ENCODE measurements around the gene TC2N.
"Not testable (repeated sequence)": the region's sequence is repeated elsewhere in the genome, so short reads cannot be mapped to it uniquely, and the experiment has no call there.

TC2N gene

DNA sequence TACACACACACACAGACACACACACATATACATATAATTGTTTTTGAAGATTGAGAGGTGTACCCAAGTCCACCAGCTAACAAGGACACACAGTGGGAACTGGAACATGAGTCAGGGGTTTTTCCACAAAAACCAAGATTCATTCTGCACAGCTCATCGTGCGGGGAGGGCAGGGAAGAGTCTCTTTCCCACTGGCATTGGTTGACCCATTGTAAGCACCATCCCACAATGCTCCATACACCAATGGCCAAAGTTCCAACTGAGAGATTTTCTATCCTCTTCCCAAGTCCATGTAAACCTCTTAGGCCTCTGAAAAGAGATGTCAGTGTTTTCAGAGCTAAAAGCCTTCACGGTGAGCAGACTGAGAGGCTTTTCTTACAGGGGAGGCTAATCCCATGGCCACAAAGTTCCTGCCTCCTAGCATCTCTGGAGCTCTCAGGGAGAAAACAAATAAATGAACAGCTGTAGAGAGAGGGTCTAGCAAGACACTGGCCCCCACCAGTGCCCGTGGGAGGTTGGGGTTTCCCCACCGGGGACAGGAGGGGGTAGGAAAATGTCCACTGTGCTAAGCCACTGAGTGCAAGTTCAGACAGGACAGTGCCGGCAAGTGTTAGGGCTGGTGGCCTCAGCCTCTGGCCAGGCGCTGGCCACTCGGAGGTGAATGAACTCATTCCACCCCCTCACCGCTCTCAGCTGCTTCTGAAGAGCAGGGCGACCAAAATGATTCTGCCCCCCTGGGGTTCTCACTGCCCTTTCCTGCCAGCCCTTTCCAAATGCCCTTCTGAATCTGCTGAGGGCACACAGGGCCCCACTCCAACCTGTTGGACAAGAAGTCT lies 21.5 kb upstream of the TC2N start:
- DNase-seq, result no peak

- DNase-seq, result no peak
Observed at GRCh38 chr14:91886961-91887360, 19.6 kb upstream of the TC2N start.

- DNase-seq, result no peak
Observed at GRCh38 chr14:91885839-91886238, 18.5 kb upstream of the TC2N start.

DNA sequence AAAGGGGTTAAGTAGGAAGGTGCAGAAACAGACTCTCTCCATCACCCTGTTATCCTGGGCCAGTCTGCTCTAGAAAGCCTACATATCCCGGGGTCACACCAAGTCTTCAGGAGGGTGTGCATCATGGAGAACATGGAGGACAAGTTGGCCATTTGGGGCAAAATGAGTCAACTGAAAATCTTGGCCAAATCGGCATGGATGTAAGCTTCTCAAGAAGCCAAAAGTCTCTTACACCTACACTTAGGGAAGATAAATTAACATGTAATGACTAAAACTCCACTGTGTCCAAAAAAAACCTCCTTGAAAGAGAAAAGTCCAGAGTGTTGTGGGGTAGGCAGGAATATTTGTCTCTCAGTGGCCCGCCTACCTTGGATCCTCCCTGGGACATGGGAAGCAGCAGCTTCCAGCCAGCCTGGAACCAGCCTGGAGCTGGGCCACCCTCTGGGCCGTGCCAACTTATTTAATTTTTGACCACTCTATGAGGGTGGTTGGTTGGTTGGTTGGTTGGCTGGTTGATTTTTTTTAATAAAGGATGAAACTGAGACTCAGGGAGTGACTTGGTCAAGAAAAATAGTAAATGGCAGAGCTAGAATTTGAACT lies 17.9 kb upstream of the TC2N start:
- no peak for DNase-seq

DNA sequence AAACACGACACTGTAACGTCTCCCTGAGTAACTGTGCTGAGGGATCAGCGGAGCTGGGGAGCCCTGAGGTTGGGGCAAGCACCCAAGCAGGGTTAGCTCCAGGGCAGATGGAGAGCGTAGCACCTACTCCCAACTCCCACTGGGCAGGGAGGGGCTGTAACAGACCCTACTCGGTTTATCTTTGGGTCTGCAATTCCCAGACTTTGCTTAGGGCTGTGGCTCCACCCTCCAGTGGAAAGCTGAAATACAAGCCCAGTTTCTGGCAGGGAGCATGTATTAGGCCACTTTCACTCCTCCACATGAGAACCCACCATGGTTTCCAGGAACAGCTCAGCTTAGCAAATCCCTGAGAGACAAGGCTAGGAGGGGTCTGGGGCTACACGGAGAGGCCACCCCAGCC lies 17.3 kb upstream of the TC2N start:
- no peak for DNase-seq

- DNase-seq, result no peak
Observed at GRCh38 chr14:91883753-91884152, 16.4 kb upstream of the TC2N start.

- DNase-seq, result no peak
Observed at GRCh38 chr14:91882776-91883175, 15.4 kb upstream of the TC2N start.

- no peak for DNase-seq
Observed at GRCh38 chr14:91882369-91882768, 15.0 kb upstream of the TC2N start.

GRCh38 chr14:91879196-91879595 lies 11.9 kb upstream of the TC2N start:
- DNase-seq, result no peak

DNA sequence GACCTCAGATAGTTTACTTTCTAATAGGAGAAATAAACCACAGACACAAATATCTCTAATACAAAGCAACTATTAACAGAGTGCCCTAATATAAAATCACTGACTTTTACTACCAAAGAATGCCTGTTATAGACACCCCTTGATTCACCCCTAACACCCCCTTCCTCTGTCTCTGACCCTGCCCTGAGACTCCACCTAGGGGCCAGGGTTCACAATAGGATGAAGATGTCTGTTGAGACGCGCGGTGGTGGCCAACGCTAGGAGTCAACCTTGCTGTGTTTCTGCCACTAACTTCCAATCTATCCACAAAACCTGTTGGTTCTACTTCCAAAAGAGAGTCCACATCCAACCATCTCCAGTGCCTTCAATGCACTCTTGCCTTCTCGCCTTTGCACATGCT lies 10.9 kb upstream of the TC2N start:
- no peak for DNase-seq

DNA sequence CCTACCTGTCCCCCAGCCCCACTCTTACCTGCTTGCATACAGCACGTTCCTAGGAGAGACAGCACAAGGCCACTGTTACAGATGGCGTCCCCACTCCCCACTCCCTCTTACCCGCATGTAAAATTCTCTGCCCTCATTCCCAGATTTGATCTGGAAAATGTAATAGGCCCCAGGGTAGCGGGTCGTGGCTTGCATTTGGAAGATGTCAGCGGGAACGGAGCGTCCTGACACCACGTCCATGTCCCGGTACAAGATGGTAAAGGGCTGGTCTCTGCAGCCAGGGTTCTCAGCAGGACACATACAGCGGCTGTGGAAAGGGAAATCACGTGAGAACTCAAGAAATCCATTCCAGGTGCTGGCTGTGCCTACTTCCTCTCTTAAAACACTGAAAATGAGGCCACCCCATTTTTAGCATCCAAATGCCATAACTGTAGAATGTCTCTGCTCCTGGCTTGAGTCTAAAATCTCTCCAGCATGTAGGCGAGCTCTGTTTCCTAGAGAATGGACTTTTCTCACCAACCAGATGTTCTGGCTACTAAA lies 10.1 kb upstream of the TC2N start:
- DNase-seq, result no peak

DNA sequence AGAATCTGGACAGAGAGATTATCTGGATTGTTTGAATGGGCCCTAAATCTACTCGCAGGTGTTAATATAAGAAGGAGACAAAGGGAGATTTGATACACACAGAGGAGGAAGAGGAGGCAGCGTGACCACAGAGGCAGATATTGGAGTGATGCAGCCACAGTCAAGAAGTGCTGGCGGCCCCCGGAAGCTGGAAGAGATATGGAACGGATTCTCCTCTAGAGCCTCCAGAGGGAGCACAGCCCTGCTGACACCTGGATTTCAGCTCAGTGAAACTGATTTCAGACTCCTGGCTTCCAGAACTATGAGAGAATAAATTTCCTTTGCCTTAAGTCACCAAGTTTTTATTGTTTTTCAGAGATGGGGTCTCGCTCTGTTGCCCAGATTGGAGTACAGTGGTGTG lies 9.2 kb upstream of the TC2N start:
- no peak for DNase-seq

GRCh38 chr14:91875525-91876286 lies 8.4 kb upstream of the TC2N start:
- no peak for DNase-seq

DNA sequence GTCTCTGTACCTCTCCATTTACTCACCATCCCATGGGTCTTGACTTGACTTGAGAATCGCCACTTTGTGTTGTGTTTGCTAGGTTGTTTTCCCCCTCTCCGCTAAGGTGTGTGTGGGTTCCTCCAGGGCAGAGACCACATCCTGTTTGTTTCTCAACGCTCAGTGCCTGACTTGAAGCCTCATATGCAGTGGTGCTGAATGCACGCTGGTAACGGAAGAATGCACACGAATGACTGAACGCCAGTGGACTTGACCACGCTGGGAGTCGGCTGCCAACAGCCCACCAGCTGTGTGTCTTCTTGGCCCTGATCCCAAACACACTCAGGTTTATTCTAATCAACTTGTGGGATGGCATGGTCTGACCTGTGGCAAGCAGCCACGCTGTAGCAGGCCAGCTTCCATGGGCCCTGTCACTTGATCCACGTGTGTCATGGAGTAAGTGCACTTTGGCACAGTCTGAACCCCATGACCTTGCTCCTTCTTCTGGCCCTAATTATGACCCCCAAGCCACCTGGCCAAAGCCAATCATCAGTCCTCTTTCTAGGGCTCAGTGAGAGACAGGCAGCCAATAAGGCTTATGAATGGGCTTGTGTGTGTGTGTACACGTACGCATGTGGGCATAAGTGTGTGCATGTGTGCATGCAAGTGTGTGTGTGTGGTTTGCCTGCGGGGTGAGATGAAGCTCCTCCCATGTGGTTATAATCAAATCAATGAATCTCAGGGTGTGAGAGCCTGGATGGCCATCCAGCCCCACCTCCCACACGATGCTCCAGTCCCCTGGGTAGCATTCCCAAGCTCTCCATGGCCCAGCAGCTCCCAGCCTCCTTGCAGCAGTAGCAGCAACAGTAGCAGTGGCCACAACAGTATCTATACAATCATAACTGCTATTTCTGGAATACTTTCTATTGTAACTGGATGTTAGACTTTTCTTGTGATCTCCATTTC lies 6.4 kb upstream of the TC2N start:
- DNase-seq, result no peak

DNA sequence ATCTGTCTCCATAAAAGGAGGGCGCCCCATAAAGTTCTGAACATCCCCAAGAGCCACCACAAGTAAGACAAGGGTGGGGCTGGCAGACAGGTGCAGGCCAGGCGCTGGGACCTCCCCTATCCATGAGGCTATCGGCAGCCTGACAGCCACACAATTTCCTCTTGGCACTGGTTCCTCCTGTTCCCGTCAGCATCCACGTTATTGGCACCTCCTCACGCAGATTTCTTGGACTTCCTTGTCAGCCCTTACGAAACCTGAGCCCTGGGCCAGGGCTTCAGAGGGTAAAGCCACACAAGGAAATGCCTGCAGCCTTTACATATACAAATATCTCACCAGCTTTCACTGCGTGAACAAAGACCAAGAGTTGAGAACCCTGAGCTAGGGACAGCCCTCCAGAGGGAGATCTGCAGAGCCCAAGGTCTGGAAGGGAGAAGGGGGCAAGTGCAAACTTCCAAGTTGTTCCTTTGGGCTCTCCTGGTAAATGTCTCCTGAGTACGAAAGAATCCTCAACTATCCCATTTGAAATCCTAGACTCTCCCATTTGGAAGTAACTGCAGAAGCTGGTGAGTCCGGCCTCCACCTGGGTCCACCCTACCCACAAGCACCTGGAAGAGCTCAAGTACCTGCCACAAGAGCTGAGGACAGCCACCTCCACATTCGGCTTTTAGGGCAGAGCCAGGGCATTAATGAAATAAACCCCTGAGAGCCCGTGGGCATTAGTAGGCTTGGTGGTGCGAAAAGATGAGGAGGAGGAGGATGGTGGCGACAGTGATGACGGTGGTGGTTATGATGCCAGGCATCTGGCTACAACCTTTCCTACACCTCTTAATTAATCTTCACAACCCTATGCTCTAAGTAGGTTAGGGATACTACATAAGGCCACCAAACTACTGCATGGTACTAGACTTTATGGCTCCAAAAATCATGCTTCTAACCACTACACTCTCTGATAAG lies 5.5 kb upstream of the TC2N start:
- DNase-seq, result no peak

- no peak for DNase-seq
Observed at GRCh38 chr14:91872011-91872501, 4.7 kb upstream of the TC2N start.

GRCh38 chr14:91871401-91871800 lies 4.1 kb upstream of the TC2N start:
- DNase-seq, result not testable (repeated sequence)

DNA sequence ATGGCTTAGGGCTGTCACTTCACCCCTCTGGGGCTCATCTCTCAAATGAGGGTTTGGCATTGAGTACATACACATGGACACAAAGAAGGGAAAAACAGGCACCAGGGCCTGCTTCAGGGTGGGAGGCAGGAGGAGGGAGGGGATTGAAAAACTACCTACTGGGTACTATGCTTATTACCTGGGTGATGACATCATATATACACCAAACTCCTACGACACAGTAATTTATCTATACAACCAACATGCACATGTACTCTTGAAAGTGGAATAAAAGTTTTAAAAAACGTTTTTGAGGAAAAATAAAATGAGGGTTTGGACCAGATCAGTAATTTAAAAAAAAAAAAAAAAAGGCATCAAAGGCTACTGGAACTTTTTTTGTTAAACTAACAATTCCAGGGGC lies 3.6 kb upstream of the TC2N start:
- no peak for DNase-seq

- DNase-seq, result no peak
Observed at GRCh38 chr14:91870001-91870400, 2.7 kb upstream of the TC2N start.

GRCh38 chr14:91869556-91869955 lies 2.2 kb upstream of the TC2N start:
- DNase-seq, result no peak

All from NCI-H1694 treated with DMSO at 0.1 percent for 48 hours (cell line).